Prostate gland (tissue), 2 donors: ENCODE measurements around the gene KDM4C.

Experiments
- POLR2A ChIP-seq: fragments of 450-650 bp; IDR thresholded peaks from one replicate; pipeline ENCODE4 v1.6.1; 2016; ENCODE audit warnings: antibody characterized with exemption, mild to moderate bottlenecking
- TF ChIP-seq, protein P1 (sequence below), 4 experiments: fragments of 200-600 bp in 2 of 4; fragments of 450-650 bp in 2 of 4; sonication (generic) in 2 of 4; IDR thresholded peaks; 1 replicate in 3 of 4; 2 replicates in 1 of 4; pipeline ENCODE4 v1.5.1; 2016 to 2019; ENCODE audit warnings: antibody characterized with exemption in 4 of 4, mild to moderate bottlenecking in 2 of 4, moderate library complexity in 2 of 4

DNA sequence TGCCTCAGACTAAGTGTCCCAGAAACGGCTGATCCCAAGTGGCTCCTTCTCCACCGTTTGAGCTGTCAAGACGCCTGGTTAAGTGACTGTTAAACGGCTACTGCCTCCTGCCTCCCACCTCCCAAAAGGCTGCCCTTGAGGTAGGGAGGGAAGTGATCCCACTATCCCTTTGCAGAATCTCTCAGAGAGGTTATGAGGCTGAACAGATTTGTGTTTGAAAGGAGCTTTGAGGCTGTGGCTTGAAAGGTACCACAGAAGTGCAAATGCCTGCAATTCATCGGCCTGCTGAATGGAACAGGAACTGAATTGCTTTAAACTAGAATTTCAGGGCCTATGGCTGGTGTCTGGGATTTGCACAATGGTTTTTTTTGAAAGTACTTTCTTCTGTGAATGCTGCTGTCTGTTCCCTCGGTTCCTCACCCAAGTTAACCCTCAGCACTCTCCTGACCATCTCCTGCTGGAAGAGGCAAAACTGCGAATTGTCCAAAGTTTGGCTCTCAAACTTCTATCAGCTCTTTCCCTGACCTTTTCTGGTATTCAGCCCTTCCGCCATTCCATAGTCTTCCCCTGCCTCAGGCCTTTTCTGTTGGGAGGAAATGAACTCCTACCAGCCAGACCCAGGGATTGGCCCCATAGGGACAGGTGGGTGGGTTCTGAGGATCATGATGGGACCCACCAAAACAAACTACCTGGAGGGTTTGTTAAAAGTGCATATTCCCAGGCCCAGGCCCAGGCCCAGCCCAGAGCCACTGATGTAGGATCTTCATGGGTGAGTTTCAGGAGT is 453.3 kb downstream of the KDM4C start:
- TF ChIP-seq, protein P1, sequence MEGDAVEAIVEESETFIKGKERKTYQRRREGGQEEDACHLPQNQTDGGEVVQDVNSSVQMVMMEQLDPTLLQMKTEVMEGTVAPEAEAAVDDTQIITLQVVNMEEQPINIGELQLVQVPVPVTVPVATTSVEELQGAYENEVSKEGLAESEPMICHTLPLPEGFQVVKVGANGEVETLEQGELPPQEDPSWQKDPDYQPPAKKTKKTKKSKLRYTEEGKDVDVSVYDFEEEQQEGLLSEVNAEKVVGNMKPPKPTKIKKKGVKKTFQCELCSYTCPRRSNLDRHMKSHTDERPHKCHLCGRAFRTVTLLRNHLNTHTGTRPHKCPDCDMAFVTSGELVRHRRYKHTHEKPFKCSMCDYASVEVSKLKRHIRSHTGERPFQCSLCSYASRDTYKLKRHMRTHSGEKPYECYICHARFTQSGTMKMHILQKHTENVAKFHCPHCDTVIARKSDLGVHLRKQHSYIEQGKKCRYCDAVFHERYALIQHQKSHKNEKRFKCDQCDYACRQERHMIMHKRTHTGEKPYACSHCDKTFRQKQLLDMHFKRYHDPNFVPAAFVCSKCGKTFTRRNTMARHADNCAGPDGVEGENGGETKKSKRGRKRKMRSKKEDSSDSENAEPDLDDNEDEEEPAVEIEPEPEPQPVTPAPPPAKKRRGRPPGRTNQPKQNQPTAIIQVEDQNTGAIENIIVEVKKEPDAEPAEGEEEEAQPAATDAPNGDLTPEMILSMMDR (IDR thresholded peaks at IDR 0.05) = no peak
- TF ChIP-seq POLR2A = no peak
